ENCODE data around the gene ACCSL.

- TF ChIP-seq, protein P1, sequence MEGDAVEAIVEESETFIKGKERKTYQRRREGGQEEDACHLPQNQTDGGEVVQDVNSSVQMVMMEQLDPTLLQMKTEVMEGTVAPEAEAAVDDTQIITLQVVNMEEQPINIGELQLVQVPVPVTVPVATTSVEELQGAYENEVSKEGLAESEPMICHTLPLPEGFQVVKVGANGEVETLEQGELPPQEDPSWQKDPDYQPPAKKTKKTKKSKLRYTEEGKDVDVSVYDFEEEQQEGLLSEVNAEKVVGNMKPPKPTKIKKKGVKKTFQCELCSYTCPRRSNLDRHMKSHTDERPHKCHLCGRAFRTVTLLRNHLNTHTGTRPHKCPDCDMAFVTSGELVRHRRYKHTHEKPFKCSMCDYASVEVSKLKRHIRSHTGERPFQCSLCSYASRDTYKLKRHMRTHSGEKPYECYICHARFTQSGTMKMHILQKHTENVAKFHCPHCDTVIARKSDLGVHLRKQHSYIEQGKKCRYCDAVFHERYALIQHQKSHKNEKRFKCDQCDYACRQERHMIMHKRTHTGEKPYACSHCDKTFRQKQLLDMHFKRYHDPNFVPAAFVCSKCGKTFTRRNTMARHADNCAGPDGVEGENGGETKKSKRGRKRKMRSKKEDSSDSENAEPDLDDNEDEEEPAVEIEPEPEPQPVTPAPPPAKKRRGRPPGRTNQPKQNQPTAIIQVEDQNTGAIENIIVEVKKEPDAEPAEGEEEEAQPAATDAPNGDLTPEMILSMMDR (IDR thresholded peaks at IDR 0.05), result no peak
- TF ChIP-seq POLR2AphosphoS5 (IDR thresholded peaks at IDR 0.05) (no peak), POLR2A (IDR thresholded peaks at IDR 0.05) (no peak), EP300 (IDR thresholded peaks at IDR 0.05) (no peak)
These were observed 37.5 kb downstream of the ACCSL start for GRCh38 chr11:44085330-44085729.
